ENCODE measurements around the gene CEP128.

- no peak for TF ChIP-seq CTCF (IDR thresholded peaks at IDR 0.05)
- TF ChIP-seq POLR2A (IDR thresholded peaks at IDR 0.05): no peak
These were observed 14.2 kb downstream of the CEP128 start for GRCh38 chr14:80927083-80927989.

Data from thyroid gland (tissue), 4 donors.